ENCODE measurements around the gene TLR9. TPM values are rescaled to one million over a fixed set of nuclear protein-coding genes. Genes with fewer than 3 reads are reported as not detected.
"Not testable (repeated sequence)": the region's sequence is repeated elsewhere in the genome, so short reads cannot be mapped to it uniquely, and the experiment has no call there.

TLR9 gene, protein sequence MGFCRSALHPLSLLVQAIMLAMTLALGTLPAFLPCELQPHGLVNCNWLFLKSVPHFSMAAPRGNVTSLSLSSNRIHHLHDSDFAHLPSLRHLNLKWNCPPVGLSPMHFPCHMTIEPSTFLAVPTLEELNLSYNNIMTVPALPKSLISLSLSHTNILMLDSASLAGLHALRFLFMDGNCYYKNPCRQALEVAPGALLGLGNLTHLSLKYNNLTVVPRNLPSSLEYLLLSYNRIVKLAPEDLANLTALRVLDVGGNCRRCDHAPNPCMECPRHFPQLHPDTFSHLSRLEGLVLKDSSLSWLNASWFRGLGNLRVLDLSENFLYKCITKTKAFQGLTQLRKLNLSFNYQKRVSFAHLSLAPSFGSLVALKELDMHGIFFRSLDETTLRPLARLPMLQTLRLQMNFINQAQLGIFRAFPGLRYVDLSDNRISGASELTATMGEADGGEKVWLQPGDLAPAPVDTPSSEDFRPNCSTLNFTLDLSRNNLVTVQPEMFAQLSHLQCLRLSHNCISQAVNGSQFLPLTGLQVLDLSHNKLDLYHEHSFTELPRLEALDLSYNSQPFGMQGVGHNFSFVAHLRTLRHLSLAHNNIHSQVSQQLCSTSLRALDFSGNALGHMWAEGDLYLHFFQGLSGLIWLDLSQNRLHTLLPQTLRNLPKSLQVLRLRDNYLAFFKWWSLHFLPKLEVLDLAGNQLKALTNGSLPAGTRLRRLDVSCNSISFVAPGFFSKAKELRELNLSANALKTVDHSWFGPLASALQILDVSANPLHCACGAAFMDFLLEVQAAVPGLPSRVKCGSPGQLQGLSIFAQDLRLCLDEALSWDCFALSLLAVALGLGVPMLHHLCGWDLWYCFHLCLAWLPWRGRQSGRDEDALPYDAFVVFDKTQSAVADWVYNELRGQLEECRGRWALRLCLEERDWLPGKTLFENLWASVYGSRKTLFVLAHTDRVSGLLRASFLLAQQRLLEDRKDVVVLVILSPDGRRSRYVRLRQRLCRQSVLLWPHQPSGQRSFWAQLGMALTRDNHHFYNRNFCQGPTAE
- not detected in 2 replicates for total RNA-seq (2014; rRNA removed; shearing (Covaris generic))

DNA sequence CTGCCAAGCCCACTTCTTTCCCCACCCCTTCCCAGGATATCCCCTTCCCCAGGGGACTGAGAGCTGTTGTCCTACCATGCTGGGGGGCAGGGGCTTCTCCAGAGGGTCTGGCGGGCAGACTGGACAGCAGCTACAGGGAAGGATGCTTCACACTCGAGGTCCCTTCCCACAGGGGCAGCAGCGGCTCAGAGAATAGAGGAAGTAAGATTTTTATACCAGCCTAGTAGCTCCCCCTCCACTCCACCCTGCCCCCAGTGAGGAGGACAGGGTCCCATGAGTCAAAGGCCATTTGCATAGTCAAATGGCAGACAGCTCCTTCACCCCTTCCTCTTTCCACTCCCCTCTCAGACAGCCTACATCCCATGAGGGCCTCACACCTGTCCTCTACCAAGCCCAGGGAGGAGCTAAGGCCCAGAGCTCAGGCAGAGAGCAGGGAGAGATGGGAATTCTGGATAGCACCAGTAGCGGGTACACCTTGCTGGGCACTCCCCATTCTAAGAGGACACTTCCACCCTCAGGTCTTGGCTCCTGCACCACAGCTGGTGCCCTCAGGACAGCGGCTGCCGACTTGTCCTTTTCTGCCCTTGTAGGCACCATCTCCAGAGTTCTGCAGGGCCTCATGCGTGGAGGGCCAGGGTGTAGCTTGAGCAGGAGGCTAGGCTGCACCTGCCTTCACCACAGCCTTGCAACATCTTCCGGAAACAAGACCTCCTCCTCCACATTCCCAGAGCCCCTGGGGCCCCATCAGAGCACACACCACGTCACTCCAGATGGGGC, at the start of gene TLR9:
TSS of gene TLR9 (minus strand) at position 194 of the 777 bp plus-strand sequence. CDS start at position 78, 116 bp downstream.
- DNase-seq (ENCODE audit: low spot score) = no peak

DNA sequence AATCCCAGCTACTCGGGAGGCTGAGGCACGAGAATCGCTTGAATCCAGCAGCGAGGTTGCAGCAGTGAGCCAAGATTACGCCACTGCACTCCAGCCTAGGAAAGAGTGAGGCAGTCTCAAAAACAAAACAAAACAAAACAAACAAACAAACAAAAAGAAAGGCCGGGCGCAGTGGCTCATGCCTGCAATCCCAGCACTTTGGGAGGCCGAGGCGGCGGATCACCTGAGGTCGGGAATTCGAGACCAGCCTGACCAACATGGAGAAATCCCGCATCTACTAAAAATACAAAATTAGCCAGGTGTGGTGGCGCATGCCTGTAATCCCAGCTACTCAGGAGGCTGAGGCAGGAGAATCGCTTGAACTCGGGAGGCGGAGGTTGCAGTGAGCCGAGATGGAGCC, 49.3 kb upstream of the TLR9 start:
- DNase-seq (ENCODE audit: low spot score) = not testable (repeated sequence)

DNA sequence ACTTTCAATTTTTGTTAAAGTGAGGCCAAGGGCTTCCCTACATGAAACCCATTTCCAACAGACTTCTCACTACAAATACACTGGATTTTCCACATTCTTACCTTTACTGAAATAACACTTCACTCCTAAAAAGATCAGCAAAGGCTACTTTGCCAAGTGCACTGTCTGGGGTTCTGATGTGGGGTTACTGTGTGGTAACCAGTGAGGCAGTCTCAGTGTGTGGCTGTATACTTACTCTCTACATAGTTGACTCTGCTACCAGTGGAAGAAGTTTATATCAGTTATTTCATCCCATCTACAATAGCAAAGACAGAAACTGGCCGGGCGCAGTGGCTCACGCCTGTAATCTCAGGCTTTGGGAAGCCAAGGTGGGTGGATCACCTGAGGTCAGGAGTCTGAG, 47.4 kb upstream of the TLR9 start:
- no peak for DNase-seq (ENCODE audit: low spot score)

DNA sequence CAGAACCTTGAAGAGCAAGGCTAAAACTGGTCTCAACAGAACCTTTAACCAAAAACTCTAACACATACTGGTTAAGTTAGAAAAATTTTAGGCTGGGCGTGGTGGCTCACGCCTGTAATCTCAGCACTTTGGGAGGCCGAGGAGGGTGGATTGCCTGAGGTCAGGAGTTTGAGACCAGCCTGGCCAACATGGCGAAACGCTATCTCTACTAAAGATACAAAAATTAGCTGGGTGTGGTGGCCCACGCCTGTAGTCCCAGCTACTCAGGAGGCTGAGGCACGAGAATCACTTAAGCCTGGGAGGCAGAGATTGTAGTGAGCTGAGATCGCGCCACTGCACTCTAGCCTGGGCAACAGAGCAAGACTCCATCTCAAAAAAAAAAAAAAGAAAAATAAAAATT, 46.7 kb upstream of the TLR9 start:
- DNase-seq (ENCODE audit: low spot score) = not testable (repeated sequence)

DNA sequence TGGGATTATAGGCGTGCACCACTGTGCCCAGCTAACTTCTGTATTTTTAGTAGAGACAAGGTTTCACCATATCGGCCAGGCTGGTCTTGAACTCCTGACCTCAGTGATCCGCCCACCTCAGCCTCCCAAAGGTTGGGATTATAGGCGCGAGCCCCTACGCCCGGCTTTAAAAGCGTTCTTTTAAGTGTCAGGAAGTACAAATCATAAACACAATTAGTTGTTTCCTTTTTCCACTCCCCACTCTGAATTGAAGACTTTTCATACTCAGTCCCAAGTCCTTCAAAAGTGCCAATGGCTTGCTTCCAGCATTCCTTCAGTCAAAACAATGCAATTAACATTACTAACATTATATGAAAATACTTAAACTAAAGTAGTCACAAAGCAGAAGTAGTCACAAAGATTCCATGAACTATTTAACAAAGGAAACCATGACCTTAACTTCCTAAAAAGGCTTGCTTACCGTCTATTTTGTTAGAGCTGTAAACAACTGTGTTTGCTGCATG, 44.9 kb upstream of the TLR9 start:
- no peak for DNase-seq (ENCODE audit: low spot score)

DNA sequence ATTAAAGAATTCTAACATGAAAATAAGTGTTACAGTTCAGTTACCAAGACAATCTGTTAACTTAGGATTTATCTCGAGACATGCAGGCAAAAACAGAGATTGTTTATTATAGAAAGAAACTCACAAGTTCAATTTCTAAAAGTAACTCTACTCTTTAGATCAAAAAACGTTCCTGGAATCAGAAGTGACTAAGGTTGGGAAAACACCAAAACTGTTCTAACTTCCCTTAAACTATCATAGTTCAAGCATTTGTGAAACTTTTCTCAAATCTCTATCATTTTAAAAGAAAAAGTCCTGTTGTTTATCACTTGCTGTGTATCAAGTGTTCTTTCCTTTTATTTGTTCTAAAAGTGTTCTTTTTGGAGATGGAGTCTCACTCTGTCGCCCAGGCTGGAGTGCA, 44.3 kb upstream of the TLR9 start:
- DNase-seq (ENCODE audit: low spot score) = no peak

DNA sequence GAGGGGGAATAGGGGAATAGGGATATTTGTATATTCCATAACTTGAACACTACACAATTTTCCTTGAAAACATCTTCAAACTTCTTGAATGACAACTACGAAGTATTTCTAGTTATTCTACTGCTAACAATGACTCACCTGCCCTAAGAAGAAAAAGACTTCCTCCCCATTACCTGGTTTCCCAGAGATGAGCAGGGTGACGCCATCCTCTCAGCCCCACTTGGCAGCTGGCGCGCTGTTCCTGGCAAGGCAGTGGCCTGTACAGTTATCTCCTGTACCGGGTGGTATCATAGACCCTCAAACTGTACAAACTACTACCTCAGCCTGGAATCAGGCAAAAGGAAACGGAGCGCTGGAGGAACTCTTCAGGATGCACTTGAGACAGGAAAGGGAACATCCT, 42.6 kb upstream of the TLR9 start:
- no peak for DNase-seq (ENCODE audit: low spot score)

DNA sequence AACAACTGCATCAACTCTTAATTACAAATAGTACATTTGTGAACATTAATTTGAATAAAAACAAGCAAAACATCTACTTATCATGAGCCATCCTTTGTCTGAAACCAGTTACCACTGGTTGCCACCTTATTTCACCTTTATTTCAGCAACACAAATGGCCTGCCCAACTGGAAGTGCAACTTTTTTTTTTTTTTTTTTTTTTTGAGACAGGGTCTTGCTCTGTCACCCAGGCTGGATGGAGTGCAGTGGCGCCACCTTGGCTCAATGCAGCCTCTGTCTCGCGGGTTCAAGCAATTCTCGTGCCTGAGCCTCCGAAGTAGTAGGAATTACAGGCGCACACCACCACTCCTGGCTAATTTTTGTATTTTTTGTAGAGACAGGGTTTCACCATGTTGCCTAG, 39.9 kb upstream of the TLR9 start:
- no peak for DNase-seq (ENCODE audit: low spot score)

DNA sequence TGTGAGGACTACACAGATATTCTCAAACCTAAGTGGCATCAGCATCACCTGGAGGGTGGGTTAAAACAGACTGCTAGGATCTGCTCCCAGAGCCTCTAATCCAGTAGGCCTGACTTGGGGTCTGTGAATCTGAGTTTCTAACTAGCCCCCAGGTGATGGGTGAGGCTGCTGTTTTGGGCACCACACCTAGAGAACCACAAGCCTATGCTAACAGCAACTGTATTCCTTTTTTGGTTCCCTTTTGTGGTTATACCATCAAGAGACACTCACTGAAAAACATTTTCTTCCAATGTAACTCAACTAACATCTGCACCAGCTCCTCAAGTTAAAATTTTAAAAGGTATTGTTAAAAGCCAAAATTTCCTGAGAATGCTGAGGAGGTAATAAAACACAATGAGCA, 37.0 kb upstream of the TLR9 start:
- DNase-seq (ENCODE audit: low spot score) = no peak

DNA sequence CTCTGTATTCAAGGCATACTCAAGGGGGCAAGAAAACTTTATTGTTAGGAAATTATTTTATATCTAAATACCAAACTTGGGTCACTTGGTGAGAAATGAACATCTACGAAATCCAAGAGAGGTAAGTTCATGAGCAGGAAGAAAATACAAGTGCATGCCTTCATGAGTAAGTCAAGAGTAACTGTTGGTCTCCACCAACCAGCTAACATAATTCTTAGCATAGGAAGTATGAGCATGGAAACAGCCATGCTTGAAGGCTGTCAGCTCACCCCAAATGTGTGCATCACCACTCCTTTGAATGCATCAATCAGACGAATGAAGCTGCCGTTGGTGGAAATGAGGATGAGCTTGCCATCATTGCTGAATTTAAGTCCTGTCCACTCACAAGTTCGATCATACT, 34.0 kb upstream of the TLR9 start:
- no peak for DNase-seq (ENCODE audit: low spot score)

DNA sequence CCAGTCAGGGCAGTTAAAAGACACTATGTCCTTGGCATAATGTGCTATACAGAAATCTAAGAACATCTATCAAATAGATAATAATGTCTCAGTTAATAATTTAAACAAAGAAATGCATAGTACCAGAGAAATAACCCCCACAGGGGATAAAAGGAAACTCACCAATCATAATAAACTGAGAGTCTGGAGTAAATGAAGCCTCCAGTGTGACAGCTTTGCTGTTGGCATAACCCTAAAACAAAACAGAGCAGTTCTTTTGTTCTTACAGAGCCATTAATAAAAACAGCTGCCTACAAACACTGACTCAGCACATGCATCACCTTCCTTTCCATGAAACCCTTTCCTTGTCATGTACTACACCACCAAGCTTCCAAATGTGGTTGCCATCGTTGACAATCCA, 33.6 kb upstream of the TLR9 start:
- DNase-seq (ENCODE audit: low spot score) = no peak

DNA sequence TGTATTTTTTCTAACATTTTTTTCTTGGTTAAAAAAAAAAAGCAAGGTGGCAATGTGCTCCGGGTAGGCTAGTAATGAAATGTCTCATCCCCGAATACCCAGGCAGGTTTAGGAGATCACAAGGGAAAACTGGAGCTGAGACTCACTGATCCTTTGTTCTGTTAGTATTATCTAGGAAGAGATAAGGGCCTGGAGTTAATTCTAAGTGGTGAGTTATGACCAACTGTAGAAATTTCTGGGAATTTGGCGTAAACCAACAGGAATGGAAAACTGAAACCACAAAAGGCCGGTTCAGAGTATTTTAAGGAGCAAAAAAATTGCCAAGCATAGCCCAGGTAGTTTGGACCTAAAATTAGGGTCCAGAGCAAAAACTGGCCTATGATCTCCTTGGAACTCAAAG, 32.5 kb upstream of the TLR9 start:
- DNase-seq (ENCODE audit: low spot score) = no peak

DNA sequence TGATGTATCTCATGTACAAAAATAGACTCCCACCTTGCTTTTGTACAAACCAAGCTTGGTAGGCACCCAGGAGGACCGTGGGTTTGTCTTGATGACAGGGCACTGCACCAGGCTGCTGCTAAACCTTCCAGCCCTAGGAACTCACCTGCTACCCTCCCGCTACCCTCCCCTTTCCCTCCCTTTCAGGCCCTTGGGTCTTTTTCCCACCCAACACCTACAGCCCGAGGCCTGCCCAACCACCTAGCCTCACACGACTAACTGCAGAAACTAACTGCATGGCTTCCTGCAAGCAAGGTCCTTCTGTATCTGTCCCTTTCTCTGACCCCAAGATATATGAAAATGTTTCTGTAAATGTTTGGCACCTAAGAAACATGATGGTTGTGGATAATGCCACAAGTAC, 31.2 kb upstream of the TLR9 start:
- no peak for DNase-seq (ENCODE audit: low spot score)

DNA sequence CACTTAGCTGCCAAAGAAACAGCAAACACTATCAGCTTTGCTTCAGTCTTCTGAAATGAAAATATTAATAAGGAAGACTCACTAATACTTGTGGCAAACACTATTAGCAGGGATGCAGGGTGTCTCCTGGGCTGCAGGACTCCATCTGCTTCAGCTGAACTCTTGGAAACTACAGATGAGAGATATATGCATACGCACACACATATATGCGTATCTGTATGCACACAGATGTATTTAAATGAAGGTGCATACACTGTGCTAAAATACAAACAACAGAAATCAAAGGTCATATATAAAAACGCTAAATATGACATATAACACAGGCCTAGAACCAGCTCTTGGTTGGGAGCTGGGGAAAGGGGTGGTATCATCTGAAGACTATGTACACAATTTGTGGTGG, 30.7 kb upstream of the TLR9 start:
- DNase-seq (ENCODE audit: low spot score) = no peak

DNA sequence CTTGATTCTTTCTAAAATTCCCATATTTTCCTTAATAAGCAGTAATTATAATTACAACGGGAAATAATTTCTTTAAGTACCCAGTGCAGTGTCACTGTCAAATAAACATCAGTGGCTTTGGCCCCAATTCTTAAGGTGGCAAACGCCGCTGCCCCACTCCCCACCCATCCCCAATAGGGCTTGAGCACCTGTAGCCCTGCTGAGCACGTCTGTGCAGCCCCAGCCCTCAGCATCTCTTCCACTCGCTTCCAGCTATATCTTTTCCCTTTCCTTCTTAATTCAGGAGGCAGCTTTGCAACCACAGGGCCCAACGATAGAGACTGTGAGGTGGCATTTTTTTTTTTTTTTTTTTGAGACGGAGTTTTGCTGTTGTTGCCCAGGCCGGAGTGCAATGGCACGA, 29.2 kb upstream of the TLR9 start:
- DNase-seq (ENCODE audit: low spot score) = no peak

DNA sequence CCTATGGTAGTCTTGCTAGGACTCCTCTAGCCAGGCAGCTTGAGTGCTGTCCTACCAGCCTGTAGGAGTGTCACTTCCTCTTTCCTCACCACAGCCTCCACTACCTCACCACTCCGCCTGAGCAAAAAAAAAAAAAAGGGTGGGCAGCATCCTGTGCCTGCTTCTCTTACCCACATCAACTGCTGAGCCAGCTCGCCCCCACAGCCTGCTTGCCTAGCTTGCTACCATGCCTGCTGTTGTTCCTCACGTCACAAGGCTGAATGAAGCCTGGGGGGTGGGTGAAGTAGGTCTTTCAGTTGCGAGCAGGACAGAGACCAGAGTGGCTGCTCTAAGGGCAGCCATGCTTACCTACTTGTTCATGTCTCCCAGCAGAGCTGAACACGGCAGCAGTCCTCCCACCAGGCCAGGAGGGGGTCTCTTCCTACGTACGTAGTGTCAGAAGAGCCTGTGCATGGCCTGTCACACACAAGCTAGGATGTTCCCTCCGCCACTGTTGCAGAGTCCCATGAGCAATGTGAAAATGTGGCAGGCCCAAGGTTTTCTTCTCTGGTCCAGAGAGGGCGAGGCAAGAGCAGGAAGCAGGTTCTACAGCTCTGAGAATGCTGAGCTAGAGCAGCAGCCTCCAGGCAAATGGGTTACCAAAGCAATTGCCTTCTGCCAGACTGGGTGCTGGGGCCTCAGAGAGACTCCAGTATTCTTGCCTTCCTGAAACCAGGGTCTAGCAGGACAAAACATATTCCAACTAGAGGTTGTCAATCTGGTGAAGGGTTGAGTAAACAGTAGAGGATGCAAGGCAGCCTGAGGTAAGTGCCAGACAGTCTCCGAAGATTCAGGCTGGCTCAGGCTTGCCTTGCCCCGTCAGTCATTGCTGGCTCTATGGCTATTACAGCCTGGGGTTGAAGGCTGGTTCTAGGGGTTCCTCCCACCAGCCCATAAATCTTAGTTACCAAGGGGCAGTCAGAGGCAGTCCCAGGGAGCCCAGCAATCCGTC, 28.2 kb upstream of the TLR9 start:
- DNase-seq (ENCODE audit: low spot score) = no peak

DNA sequence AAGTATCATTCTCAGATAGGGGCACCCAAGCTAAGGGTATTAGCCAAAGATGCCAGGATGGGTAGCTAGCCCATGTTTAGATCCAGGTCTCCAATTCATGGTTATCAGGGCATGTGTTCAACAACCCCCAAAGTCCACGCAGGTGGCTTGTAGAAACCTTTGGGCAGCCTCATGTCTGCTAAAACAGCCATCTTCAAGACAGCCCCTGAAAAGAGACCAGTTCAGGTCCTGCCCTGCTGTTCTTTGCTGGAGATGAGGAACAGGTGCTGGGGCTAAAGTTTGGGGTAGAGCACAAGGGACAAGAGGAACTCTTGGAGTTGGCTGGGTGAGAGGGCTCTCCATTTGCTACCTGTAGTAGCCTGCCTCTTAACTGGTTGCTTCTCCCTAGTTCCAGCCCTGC, 24.7 kb upstream of the TLR9 start:
- DNase-seq (ENCODE audit: low spot score) = no peak

DNA sequence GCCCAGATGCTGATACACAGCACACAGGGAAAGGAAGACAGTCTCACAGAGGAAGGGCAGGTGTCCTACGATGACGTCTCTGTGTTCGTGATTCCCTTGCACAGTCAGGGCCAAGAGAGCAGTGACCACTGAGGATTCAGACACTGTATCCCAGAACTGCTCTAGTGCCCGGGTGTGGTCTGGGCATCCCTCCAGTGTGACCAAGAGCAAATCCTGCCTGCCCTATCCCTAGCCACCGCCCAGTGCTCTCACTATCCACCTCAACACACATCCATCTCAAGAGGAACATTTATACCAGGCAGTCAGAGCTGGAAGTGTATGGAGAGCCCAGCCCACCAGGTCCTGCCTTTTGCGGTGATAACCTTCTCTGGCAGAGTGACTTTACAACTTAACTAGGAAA, 24.2 kb upstream of the TLR9 start:
- no peak for DNase-seq (ENCODE audit: low spot score)

DNA sequence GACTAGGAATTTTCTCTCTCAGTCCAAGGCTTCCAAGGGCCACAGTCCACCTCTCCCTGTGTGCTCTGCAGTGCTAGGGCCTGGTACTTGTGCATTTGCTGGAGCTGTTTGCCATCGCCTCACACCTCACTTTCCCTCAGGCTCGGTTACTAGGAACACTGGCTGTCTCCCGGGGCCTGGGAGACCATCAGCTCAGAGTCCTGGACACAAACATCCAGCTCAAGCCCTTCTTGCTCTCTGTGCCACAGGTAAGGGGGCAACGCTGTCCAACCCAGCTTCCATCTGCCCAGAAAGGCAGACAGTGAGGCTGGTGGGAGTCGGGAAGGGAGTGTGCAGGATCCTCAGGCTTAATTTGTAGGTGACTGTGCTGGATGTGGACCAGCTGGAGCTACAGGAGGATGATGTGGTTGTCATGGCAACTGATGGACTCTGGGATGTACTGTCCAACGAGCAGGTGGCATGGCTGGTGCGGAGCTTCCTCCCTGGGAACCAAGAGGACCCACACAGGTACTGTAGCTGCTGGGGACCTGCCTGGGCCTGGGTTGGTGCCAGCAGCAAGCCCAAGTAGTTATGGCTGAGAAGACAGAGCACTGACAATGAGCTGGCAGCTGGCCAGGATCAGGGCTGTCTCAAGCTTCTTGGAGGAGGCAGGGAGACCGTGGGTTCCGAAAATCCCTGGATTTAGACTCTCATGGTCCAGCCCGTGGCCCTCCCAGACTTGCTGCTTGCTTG, 23.5 kb upstream of the TLR9 start:
- DNase-seq (ENCODE audit: low spot score) = no peak

DNA sequence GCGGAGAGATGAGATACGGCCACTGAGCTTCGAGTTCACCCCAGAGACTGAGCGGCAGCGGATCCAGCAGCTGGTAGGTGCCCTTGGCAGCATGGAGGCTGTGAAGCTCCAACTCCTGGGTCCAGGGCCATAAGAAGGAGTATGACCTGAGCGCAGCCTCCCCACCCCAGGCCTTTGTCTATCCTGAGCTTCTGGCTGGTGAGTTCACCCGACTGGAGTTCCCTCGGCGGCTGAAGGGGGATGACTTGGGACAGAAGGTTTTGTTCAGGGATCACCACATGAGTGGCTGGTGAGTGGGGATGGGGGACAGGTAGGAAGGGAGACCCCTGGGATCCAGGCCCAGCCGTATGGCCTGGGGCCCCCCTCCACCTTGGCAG, 22.7 kb upstream of the TLR9 start:
- no peak for DNase-seq (ENCODE audit: low spot score)

Measured in H4 (cell line).